Renal cortical epithelial cell (primary cell): ENCODE results near the gene RTN4RL2. TPM values are rescaled to one million over a fixed set of nuclear protein-coding genes. Genes with fewer than 3 reads are reported as not detected.

Experiments used
- DNase-seq: peaks from one replicate; pipeline ENCODE4 v3.0.0-alpha.2; 2011; ENCODE audit warnings: low read depth
- total RNA-seq: library from RNA; depleted of rRNA; stranded (reverse); fragments of >200 nt; gene quantifications from 2 replicates; pipeline ENCODE4 v1.2.3, GENCODE V29; 2014

Gene RTN4RL2
- total RNA-seq, result 0.05 TPM in 1 of 2 replicates, not detected in the other

DNA sequence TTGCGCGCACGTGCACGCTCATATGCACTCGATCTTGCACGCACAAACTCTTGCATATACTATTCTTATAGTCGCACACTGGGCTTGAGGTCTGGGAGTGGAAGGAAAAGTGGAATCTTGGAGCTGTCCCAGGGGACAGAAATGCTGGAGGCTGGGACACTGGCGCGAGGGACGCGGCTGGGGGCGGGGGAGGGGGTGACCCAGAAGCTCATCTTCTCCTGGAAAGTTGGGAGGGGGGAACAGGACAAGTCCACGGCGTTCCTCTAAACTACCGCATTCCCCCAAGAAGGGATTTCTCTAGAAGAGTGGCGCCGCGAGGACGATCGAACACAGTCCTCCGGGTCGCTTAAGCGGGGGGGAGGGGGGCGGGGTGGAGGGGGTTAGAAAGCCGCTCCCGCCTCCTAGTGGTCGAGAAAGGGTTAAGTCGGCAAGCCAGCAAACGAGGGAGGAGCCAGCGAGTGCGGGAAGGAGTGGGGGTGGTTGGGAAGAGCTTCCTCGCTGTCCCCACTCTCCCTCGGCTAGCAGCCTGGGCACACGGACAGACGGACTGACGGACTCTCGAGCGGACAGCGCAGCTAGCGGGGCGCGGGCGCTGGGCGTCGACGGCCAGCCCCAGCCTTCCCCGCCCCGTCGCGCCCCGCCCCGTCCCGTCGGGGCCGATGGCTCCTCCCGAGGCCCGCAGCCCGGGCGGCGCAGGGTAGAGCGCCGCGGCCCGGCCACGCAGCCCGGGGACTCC lies at the start of gene RTN4RL2:
Gene RTN4RL2, plus strand, starts transcription at position 507 of the 736 bp plus-strand sequence. CDS start 338 bp downstream, outside the sequence.
- DNase-seq, result peak; percentile 15

DNA sequence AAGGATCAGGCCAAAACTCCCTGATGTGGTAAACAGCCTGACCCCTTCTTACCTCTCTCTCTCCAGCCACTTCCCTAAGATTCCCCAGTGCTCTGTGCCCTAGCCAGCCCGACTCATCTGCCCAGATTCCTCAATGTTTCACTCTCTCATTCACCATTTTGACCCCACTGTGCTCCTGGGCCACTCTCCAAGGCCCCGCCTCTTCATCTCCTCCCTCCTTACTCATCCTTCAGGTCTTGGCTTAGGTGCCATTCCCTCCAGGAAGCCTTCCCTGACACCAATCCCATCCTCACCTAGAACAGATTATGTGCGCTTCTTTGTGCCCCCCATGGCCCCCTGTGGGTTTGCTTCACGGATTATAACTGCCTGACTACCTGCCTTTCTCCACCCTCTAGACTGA lies 46.6 kb upstream of the RTN4RL2 start:
- DNase-seq, result no peak

DNA sequence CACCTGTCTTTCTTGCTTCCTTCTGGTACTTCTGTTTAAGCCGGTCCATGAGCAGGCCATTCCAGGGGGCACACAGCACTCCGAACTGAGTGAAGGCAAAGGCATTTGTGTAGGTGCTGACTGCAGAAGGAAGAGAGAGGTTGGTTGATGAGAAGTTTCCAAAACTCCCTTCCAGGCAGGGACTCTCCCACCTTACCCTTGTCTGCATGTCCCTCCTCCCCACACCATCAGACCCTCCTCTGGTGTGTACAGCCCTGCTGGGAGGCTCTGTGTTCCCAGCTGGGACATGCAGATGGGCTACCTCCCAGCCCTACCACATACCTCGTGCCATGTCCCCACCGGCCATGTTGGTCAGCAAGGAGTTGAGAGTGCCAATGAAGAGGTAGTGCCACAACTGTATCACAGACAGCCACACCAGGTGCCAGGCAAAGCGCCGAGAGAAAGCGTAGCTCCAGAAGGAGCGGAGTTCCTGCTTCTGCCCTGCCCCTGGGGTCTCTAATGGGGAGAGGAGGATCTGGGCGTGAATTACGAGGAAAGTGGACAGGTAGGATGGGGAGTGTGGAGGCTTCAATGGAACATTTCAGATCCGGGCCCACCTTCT lies 45.6 kb upstream of the RTN4RL2 start:
- DNase-seq, result no peak

DNA sequence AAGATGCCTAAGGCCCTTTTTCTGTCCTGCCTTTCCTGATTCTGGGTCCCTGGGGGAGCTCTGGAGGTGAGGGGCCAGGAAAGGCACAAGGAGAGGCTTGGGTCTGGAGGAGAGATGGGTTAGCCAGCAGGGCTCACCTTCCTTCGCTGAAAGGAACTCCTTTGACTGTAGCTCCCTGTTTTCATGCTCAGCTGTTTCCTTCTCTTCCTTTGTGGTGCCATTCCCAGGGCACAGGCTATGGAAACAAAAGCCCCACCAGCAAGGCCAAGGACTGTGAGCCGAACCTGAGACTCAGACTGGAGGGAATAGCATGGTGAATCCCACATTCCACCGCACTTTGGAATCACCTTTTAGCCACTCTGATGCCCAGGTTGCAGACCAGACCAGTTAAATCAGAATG lies 43.9 kb upstream of the RTN4RL2 start:
- no peak for DNase-seq

DNA sequence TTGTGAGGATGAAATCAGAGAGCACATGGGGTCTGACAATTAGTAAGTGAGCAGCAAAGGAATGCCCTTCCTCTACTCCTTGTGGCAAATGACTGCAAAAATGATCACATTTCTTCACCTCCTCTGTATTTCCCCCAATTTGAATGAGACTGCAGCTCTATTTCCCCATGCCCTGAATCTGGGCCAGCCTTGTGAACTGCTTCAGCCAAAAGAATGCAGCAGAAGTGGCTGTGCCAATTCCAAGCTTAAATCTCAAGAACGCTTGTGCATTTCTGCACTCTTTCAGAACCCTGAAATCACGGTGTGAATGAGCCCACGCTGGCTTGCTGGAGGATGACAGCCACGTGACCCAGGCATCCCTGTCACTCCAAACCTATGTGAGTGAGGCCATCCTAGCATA lies 43.3 kb upstream of the RTN4RL2 start:
- DNase-seq, result no peak

DNA sequence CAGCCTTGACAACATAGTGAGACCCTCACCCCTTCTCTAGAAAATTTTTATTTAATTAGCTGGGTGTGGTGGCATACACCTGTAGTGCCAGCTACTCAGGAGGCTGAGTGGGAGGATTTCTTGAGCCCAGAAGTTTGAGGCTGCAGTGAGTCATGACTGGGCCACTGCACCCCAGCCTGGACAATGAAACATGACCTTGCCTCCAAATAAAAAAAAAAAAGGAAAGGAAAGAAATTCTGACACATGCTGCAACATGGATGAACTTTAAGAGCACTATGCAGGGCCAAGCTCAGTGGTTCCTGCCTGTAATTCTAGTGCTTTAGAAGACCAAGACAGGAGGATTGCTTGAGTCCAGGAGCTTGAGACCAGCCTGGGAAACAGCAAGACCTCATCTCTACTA lies 42.2 kb upstream of the RTN4RL2 start:
- DNase-seq, result no peak

DNA sequence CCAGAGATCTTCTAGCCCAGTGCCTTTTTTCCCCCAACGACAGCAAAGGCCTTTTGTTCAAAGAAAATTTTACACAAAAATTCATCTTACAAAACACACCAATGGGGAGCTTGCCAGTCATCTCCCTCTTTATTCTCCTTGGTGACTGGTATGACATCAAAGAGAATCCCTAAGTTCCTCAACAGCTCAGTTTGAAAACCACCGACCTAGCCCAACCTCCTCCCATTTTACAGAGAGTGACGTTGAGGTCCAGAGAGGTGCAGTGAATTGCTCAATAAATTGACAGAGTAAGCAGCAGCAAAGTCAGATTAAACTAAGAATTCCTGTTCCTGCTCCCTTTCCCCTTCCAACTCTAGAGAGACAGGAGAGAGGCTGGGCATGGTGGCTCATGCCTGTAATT lies 41.2 kb upstream of the RTN4RL2 start:
- no peak for DNase-seq

DNA sequence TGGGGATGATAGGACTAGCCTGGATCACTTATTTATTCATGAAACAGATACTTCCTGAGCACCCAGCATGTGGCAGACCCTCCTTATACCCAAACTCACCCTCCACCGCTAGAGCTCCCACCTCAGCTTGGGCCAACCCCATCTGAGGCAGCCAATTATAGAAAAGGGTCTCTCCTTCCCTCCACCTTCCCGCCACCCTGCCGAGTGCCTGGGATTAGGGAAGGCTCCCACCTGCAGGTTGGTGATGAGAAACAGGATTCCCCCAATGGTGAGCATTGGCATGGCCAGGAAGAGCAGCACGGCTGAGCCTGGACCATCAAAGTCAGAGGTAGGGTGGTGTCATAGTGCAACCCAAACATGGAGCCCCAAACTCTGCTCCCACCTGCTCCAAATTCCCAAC lies 39.3 kb upstream of the RTN4RL2 start:
- no peak for DNase-seq

DNA sequence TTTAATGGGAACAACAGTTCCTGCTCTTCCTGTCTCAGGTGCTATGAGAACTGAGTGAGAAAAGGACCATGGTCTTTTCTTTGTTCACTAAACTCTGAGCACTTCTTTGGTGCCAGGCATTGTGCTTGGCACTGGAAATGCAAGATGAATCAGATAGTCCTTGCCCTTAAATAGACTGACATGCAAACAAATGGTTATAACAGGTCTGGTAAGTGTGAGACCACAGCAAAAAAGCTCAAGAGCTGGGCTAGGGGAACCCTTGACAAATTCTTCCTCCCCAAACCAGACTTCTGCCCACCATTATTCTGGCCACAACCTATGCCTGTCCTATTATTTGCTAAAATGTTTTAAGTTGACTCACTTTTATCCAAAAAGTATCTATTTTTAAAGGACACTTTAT lies 38.5 kb upstream of the RTN4RL2 start:
- no peak for DNase-seq

DNA sequence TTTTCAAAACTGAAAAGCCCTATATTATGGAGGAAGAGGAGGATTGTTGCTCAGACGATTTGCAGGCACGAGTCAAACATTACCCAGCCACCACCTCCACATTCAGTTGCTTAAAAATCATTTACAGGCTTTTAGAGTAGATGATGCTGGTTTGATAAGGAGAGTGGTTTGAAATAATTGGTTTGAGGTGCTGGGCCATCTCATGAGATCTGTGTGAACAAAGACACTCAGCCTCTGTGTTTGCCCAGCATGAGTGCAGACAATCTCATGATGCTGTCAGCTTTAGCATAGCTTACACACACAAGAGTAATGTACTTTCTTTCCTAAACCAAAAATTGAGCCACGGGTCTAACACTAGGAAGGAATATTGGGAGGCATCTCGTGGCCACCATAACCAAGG lies 37.7 kb upstream of the RTN4RL2 start:
- no peak for DNase-seq

DNA sequence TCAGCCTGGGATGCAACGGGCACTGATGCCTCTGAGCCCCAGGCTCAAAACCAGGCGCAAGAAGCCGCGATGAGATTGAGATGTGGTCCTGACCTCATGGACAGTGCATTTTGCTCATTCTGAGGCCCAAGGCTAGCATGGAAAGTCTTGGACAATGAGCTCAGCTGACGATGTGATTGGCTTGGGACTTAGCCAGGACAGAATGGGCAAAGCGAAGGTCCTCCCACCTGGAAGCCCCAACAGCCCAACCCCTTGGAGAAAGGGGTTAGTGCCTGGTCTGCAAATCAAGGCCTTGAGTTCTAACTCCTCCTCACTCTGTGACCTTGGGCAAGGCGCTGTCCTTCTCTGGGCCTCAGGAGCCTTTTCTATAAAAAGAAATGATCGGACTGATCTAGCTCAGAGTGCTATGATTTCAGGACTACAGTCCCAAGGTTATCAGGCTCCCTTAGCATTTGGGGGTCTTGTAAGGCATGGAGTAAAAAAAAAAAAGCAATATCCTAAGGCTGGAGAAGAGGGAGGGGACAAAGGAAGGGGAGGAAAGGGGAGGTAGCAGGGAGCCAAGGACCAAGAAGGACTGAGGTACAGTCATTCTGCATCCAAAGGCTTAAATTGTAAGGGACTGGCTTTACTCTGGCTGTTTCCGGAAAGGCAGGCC lies 36.1 kb upstream of the RTN4RL2 start:
- DNase-seq, result no peak

DNA sequence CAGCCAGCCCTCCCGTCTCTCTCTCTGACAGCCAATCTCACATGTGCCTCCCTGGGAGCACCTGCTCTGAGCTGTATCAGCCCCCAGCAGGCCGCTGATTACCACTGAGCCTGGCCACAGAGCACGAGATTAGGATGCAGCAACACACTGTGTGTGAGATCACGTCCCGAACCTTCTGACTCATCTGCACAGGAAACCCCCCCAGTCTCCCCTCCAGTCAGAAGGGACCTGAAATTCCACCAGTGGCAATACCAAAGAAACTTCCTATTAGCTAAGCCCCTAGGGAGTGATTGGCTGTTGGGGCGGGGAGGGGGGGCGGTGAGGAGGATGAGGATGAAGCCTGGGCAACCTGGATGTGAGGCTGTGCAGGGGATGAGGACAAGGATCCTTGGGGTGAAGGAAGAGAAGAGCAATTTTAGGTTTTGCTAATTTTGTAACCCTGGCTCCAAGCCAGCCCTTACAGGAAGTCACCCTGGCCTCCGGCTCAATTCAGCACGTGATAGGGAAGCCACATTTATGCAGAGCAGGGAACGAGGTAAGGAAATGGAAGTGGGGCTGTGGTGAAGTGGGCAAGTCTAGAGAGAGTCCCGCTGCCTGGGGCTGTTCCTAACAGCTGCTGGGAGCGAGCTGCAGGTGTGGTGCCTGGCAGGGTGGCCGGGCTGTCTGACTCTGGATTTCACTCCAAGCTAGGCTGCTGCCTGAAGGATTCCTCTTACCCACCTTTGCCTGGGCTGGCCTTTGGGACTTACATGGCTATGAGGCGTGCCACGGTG lies 35.4 kb upstream of the RTN4RL2 start:
- DNase-seq, result peak; percentile 95

DNA sequence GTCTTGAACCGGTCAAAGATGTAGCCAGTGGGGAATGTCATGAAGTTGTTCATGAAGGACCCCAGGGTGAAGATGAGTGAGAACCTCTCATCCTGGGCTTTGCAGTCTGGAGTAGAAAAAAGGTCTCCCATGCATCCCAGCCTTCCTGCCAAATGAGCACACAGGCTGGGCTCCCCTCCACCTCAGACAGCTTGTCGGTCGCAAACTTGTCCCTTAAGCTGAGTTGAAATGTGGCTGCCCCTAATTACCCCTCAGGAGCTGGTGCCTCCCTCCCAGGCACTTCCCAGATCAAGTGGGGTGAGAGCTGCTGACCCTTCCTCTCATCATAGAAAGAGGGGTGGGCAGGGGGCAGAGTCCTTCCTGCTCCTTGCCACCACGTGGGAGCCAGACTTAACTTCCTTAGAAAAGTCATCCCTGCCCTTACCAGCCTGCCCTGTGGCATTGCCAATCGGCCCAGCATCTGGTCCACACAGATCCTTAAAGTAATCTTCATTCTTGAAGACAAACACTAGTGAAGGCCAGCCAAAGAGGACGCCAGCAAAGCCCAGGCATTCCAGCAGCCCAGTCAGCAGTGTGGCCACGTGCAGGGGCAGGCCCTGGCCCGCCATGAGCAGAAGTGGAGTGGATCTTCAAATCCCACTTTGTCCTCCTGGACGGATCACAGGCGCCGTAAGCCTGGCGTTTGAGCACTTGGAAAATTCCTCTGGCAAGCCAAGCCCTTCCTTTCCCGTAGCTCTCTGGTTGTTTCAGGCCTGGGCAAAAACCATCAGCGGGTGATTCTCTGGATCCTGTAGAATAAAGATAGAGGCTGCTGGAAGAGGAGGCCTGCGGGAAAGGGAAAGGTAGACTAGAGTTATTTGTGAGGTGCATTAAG lies 34.5 kb upstream of the RTN4RL2 start:
- DNase-seq, result no peak

DNA sequence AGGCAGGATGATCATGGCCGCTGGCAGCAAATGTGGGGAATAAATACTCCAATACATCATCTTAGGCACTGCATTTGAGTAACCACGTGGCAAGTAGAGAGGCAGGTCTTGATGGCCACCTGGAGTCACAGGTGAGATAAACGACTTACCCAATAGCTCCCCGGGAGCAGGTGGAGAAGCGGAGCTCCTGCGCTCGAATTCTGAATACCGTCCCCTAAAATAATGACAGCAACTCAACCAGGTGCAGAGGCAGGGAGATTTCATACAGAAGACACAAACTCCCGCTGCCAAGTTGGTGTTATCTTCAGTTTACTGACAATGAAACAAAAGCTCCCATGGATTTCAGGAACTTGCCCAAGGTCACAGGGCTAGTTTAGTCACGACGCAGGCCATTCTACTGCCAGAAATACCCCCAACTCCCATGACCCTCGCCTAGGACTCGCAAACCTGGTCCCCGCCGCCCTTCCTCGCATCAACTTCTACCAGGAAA lies 33.8 kb upstream of the RTN4RL2 start:
- no peak for DNase-seq

DNA sequence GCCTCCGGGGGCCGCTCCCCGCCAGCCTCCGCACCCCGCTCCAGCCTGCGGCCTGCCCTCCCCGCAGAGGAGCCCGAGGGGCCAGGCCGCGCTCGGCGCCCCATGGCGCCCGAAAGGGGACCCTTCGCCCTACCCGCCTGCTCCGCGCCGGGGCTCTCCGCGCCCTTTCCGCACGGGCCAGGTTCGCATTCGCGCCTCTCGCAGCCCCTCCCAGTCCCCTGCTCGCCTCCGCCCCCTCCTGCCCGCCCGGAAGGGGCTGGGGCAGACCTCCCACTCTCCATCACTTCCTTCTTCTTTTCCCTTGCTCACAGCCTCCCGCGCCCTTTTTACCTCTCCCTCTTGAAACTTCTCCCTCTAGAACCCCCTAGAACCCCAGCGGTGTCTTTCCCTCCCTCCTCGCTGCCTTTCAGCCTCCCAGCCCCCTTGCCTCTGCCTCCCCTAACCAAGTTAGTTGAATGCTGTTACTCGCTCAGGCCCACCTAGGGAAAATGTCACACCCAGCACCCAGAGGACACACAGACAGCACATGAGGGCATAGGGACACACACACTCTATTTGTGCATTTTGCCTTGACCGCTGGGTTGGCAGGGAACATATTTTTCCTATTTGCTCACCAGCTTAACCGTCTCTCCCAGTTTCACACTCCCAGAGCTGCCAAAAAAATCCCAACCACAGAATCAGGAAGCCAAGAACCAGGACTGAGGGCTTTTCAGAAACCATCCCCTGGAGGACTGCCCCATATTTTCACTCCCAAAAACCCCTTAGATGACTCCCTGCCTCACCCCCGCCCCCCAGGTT lies 33.2 kb upstream of the RTN4RL2 start, which contains the start of gene SLC43A3:
Gene SLC43A3, minus strand, starts transcription at position 193 of the 798 bp plus-strand sequence. CDS start 949 bp downstream, outside the sequence.
- DNase-seq, result peak; percentile 85

DNA sequence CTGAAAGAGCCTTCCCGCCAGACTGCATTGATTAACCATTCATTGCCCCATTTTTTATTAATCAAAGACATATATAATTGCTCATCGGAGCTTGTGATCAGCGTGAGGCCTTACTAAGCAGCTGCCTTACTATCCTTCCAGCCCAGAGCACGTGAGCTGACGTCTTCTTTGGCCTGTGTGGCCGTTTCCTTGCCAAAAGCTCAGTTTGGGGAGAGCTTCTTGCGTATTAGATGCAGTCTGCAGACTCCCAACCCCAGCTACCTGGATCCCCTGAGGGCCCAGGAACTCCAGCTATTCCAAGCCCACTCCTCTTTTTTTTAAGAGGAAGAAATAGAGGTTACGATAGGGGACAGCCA lies 32.6 kb upstream of the RTN4RL2 start:
- no peak for DNase-seq

DNA sequence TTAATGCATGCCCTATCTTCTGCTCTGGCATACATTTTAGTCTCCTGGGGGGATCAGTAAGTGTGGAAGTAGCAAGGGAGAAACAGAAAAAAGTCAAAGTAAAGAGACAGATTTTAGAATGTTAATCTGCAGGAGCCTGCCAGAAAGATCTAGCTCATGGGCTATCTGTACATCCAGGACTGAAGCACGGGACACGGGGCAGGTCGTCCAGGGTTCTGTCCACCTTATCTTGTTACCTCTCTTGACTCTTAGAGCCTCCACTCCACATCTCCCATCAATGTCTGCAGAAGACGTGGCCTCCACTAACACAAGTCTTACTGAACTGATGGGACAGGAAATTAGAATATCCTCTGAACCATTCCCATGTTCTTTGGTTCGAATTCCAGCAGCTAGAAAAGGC lies 31.7 kb upstream of the RTN4RL2 start:
- no peak for DNase-seq

DNA sequence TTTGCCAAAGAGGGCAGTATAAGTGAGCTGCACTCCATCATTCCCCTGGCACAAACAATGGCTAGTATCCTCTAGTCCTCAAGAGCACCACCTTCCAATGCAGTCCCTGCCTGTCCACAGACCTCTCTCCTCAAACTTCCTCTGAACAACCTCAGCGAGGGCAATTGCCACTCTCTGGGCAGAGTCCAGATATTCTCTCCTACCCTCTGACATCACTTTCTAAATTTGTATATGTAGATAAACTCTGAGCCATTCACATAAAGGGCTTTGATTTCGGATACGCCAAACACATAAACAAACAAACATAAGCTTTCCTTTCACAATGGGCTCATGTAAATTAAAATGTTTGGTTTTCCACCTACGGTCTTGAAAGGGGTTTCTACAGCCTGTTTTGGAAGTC lies 30.4 kb upstream of the RTN4RL2 start:
- no peak for DNase-seq

DNA sequence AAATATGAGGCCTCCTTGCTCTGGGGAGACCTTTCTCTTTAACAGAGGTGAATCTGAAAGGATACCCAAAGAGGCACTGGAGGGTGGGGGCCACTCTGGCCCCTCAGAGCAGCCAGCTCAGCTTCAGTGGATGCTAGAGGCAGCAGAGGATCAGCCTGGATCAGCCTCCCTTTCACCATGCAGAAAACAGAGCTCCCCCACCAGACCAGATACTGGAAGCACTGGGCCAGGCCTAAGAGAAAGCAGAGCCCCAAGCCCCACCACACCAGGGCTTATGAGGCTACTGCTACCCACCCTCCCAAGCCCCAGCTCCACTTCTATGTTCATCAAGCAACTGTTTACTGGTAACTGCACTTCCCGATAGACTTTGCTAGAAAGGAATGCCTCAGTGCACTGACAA lies 29.4 kb upstream of the RTN4RL2 start:
- DNase-seq, result no peak

DNA sequence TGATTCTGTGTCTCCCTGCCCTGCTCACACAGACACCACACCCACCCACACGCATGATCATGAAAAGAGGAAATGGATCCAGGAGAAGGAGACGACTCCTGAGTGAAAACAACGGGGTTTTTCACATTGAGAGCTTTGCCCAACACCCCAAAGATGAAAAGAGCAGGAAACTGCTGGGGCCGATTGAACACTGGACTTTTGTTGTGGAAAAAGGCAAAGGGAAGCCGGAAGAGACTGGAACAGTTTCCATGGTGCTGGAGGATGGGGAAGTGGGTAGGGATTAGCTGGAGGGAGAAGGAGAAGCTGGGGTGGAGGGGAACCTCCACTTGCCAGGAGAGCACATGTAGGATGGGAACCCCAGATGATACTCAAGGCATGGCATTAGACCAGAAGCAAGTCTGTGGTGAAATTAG lies 28.2 kb upstream of the RTN4RL2 start:
- no peak for DNase-seq
